GM19438 (cell line): ENCODE measurements around the gene DGUOK.
"Not testable (repeated sequence)": the region's sequence is repeated elsewhere in the genome, so short reads cannot be mapped to it uniquely, and the experiment has no call there.

Experiments
- ATAC-seq: cut with Tn5 transposase; IDR thresholded peaks from one replicate; pipeline ENCODE4 v1.9.1; 2021; ENCODE audit warnings: low read depth; ENCODE audit not compliant: unreplicated experiment

DGUOK gene

DNA sequence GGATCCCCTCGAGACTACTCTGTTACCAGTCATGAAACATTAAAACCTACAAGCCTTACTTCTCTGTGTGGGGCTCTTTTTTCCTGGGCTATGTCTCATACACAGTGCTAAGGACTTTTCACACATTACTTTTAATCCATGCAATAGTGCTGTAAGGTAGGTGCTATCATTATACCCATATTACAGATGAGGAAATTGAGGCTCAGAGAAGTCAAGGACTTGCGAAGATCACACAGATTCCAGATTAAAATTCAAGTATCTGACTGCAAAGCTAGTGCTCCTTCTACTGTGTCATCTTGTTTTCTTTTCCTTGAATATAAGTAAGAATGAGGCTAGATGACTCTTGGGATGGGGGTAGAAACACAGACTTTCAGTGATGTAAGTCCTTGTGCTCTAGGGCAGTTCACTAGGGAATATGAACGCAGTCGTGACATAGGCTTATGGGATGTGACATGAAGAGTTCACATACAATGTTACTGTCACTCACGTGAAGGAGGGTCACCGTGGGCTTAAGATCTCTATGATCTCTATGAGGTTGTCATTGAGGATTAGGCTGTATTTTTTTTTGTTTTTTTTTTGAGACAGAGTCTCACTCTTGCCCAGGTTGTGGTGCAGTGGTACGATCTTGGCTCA lies 7.0 kb upstream of the DGUOK start:
- no peak for ATAC-seq

DNA sequence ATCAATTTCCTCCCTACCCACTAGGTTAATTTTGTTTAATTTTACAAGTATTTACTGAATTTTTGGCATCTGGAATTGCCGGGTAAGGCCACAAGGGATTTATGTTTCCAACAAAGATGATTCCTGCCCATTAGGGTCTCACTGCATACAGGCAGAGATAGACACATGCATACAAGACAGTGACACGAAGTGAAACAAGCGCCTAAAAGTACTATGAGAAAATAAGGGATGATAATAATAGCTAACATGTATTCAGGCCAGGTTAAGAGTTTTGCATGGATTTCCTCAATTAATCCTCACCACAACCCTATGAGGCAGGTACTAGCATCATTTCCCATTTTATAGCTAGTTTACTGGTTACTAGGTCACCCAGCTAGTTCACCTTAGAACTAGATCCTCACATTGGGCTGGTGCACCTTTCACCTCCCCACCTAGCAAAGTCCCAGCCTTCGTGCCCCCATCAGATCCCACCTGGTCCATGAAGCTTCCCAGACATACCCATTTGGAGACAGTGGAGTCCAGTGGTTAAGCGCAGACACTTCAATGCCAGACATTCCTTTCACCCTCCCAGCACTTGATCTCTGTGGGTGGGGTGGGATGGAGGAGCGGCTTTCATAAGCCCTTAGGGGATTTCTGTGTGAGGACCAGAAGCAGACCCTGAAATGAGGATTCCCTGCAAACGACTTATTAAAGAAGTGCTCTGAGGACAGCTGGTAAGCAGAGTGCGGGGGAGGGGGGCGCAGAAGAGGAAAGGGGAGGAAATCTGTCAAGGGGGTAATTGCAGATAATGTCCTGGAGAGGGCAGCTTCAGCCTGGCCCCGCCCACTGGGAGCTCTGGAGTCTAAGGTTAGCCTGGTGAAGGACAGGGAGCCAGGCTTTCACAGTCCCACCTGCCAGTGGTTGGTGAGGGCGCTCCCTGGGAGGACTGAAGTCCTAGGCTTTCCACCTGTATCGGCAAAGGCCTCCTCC lies 5.8 kb upstream of the DGUOK start:
- no peak for ATAC-seq

DNA sequence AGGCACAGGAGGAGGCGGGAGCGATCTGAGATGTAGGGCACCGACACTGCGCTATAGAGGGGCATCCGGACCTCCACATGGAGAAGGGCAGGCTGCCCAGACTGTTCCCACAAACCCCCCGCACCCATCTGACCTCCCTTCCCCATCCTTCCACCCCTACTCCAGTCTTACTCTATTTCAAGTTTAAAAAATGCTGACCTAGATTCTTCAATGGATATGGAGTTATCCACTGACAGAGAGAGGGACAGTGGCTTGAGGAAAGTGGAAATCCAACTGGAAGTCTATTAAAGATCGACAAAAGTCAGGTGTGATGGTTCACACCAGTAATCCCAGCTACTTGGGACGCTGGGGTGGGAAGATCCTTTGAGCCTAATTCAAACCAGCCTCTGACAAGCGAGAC lies 5.1 kb upstream of the DGUOK start:
- no peak for ATAC-seq

DNA sequence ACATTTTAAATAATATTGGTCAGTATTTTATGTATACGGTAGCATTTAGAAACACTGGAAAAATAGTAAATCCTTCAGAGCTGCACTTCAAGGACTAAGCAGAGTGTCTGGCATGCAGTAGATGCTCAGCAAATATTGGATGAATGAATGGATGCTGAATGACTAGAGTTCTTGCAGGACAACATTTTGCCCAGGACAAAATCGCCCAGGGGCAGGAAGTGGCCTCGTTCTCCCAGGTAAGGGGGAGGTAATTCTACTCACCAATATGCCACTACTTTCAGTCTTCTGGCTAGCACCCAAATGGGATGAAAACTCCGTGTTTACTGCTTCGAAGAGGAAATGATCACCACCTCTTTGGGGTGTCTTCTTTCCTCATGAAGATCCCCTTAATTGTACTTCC lies 4.0 kb upstream of the DGUOK start:
- ATAC-seq: no peak

DNA sequence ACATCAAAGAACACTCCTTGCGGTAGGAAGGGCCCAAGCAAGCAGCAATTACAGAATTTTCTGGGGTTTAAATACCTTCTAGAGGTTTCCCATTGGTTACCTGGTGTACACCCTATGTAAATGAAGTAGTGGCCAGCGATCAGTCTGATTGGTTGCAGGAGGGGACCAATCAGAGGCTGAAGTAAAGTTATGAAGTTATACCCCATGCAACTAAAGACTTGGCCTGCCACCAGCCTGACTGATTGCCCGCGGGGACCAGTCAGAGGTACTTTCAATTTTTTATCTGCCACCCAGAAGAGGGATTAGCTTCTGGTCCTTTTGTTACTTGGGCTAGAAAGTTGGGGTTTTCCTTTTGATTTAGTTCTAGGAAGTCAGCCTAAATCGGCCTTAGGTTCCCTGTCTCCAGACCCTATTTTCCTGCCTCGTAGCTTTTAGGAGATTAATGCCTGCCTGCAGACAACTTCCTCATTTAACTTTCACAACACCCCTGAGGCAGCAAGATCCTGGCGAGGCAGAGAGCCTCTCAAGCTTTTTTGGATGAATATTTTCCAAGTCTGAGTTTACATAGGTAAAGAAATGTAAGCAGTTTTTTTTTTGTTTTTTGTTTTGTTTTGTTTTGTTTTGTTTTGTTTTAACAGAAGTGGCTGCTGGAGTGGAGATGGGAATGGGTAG lies 1.5 kb upstream of the DGUOK start:
- no peak for ATAC-seq

DNA sequence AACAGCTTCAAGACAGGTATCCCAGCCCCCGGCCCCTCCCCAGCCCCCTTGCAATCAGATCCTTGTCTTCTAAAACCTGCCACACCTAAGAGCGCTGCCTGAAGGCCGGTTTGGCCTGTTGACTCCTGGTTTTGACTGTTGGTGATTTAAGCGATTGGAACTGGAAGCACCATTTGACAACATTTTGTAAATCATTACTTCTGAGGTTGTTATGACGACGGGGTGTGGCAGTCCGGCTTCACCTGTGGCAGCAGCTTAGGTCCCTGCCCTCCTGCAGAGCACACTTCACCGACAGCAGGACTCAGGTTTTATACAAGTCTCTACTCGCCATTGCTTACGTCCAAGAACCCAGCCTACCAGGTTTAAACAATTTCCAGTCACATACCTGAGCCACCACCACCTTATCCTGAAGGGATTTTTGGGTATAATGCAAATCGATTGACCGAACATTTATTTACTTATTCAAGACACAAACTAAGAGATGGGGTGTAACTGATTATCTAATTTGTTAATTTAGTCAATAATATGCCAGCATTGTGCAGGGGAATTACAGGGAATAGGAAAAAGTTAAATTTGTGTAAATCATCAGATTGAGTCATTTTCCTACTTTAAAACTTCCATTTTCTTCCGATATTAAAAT lies 707 bp upstream of the DGUOK start:
- ATAC-seq: no peak

DNA sequence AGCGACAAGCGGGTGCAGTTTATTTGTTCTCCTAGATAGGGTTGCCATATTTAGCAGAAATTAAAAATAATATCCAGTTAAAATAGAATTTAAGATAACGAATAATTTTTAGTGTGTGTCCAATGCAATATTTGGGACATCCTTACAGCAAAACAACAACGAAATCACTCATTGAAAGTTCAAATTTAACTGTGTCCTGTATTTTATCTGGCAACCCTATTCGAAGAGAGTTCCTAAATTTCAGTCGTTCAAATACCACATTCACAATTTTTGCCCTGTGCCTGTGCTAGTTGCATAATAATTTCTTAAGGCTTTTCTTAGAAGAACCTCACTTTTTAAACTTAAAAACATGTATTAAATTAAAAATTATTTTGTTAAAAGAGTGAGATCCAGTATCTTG lies 664 bp downstream of the DGUOK start:
- no peak for ATAC-seq

DNA sequence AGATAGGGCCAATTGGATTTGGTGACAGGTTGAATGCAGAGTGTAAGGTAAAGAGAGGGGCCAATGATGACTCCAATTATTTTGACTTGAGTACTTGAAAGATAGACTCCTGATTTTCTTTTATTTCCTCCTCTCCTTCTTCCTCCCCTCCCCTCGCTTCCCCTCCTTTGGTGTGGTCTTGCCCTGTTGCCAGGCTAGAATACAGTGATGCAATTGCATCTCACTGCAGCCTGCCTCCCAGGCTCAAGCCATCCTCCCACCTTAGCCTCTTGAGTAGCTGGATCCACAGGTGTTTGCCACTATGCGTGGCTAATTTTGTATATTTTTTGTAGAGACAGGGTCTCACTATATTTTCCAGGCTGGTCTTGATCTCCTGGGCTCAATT lies 2.3 kb downstream of the DGUOK start:
- no peak for ATAC-seq

DNA sequence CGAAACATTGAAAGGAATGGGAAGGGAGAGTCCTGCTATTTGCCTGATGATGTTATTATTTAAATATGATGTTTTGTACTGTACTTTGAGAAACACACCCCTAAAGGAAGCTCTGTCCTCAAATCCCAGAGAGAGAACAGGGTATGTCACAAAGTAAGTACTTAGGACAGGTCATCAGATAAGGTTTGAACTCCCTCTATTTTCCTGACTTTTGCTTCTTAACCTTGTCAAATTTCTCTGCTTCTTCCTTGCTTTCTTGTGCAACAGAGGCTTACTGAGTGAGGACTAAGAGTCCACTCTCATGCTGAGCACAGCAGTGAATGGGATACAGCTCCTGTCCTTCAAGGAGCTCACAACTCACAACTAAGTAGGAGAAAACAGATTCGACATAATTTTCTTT lies 3.7 kb downstream of the DGUOK start:
- no peak for ATAC-seq

DNA sequence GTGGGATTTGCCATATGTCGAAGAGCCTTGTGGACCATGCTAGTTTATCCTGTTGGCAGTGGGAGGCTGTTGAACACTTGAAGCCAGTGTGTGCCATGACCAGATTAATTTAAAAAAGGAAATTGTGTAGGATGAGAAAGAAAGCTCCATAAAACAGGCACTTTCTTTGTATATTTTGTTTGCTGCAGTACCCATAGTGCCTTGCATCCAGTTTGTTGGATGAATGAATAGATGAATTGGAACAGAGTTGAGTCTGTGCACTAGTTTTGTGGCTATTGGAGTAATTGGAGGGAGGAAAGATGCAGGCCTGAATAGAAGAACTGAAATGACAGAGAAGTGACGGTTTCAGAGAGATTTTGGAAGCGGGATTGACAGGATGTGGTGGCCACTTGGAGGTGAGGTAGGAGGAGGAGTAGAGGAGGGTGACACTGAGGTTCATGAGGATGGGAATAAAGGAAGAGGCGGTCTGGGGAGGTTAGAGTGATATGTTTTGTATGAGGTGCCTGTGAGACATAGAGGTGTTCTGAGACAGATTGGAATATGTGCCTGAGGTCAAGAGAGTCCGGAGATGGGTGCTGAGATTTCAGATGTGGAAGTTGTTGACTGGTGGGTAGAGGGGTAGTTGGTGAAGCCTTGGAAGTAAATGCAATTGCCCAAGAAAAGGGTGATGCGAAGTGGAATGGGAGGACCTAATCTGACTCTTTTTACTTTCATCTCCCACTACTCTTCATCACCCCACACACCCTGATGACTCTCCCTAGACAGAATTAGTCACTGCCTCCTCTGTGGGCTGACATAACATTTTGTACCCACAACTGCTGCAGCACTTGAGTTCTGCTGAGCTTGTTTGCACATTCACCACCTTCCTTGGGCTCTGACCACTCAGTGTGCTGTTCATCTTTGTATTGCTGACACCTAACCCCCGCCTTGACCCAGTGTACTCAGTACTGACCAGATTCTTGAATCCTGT lies 5.1 kb downstream of the DGUOK start:
- no peak for ATAC-seq

DNA sequence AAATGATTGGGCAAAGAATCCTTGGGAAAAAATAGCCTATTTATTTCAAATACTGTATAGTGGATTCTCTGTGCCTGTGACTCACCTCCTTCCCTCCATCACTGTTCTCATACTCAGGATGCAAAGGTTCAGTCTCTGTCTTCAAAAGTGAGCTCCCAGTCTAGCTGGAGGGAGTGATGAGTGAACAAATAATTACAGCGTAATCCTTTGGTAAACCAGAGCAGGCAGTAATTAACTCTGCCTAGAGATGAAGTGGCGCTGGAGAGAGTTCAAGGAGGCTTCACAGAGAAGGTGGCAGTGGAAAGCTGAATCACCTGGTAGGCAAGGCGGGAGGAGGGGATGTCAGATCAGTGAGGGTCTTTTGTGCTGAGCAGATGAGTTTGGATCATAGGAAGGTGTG lies 6.5 kb downstream of the DGUOK start:
- ATAC-seq: no peak

DNA sequence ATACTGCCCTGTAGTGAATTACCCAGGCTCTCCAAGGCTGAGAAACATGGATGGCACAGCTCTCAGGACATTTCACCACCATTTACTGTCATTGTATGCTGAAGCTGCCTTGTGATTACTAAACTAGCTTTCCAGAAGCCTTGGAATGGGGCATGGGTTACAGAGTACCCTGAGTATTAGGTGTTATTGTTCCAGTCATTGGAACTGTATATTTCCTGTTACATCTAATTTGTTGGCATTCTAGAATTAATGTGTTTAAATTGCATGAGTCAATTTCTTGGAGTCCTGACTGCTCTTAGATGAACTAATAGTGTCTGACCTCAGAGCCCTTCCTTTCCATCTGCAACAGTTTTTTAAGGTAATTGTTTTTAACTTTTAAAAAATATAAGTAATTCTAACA lies 9.0 kb downstream of the DGUOK start:
- no peak for ATAC-seq

DNA sequence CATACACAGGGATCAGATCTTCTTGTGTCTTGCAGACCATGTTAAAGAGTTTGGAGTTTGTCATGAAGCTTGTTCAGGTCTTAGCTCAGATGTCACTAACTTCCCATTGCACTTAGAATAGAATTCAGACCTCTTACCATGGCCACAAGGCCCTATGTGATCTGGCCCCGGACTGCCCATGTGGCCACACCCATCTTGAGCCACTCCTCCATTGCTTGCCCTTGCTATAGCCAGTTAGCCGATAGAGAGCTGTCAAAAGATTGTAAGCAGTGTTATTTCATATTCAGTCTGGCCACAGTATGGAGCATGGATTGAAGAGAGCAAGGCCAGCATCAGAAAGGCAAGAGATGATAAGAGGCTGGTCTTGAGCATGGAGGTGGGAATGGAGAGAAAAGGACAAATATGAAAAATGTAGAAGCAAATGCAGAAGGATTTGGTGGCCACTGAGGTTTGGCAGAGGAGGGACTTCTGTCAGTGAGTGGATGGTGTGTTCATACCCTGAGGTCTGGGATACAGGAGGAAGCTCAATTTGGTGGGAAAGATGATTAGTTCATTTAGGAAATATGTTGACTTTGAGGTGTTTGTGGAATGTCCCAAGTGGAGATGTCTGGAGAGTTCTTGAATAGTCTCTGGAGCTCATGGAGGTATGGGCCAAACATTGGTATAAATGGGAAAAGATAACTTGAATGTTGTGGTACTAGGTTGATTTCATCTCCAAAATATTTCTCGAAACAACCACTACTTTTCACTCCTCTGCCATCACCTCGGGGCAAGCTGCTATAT lies 10.6 kb downstream of the DGUOK start:
- no peak for ATAC-seq

DNA sequence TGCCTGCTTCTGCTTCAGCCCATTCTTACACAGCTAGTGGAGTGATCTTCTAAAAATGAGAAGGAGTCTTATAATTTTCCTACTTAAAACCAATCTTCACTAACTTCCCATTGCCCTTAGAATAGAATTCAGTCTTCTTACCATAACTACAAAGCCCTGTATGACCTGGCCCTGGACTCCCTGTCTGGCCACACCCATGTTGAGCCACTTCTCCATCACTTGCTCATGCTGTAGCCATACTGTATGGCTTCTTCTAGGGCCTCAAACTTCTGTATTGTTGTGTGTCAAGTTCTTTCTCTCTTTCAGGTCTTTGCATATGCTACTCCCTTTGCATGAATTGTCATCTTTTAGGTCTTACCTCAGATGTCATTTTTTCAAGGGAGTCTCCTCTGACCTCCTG lies 11.2 kb downstream of the DGUOK start:
- ATAC-seq: no peak

DNA sequence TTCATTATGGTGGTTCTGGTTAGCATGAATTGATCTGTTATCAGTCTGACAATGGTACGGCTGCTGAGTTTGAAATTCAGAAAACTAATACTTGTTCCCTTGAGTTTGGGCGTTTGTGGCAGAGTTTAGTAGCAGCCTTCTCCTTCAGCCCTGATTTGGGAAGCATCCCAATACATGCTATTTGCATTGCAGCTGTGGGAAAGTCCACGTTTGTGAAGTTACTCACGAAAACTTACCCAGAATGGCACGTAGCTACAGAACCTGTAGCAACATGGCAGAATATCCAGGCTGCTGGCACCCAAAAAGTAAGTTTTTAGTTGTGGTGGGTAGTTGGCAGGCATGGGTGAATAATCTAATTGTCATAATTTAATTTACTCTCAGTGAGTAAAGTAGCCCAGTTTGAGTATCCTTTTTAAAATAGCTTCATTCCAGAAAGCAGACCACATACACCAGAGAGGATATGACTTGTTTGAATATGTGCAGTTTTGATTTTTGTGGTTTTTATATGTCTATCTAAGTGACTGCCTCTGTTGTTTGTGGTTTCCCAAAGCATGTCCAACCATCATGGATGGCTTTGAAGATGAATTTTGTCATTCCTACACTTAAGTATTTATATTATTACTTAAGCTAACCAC lies 12.2 kb downstream of the DGUOK start:
- ATAC-seq: no peak

DNA sequence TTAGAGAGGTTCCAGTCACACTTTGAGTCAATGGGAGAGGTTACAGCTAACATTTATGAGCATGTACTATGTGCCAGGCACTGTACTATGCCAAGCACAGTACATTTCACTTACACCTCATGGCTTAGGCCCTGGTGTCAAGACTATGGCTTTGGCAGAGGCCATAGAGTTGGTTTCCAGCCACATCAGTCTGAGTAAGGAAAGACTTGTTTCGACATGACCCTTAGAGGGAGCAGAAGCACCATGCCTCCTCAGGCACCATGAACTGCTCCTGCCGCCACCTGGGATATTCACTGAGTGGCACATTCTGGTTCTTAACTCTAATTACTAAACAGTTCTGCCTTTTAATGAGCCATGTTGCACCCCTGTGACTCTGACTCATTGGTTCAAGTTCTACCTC lies 12.7 kb downstream of the DGUOK start:
- ATAC-seq: no peak

DNA sequence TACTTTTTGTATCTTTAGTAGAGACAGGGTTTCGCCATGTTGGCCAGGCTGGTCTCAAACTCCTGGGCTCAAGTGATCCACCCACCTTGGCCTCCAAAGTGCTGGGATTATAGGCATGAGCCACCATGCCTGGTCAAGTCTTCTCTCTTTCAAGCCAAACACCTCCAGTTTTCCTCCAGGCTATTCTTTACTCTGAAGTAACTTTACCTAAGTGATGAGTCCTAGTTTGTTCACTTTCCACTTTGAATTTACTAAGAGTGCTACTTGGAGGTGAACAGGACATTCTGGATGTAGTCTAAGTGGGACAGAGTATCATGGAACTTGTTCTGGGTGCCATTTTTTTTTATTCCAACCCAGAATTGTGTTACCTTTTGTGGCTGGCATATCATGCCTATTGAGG lies 13.4 kb downstream of the DGUOK start:
- not testable (repeated sequence) for ATAC-seq

DNA sequence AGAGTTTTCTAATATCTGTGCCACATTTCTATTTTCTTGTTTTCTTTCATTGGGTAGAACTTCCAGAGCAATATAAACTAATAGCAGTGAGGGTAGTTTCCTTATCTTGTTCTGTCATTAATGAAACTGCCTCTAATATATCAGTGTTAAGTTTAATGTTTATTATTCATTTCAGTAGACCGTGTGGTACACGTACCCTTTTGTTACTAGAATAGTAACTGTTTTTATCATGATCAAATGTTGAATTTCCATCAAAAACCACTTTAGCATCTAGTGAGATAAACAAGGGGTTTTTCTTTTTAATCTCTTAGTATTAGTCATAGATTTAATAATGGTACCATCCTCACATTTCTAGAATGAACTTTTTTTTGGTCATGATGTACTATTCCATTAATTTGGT lies 16.0 kb downstream of the DGUOK start:
- no peak for ATAC-seq

DNA sequence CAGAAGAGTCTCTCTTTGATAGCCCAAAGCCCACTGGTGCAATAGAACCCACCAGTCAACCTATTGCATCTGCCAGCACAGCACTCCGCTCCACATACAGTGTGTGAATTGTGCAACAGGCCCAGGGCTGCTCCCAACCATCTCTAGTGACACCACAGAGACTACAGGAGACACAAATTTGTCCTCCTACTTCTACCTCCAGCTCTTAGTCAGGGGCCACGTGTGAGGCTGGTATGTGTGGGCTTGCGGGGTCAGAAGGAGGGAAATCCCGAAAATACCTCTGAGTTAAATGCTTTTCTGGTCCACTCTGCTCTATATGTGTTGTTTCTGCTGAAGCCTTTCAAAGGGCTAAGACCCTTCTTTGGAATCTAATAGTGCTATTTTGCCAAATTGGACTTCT lies 18.0 kb downstream of the DGUOK start:
- ATAC-seq: no peak
